Smooth muscle cell (in vitro differentiated cells): ENCODE results near the gene TARDBP. TPM values are rescaled to one million over a fixed set of nuclear protein-coding genes. Genes with fewer than 3 reads are reported as not detected.

Source experiments
- DNase-seq: peaks from one replicate; lab custom pipeline; 2025; ENCODE audit not compliant: unreplicated experiment; lab: John Stamatoyannopoulos, UW
- H2AFZ ChIP-seq: fragments of 200-600 bp; sonication (generic); 2 replicates; pipeline ENCODE4 v1.6.0; 2016; ENCODE audit warnings: antibody characterized with exemption, low read depth, mild to moderate bottlenecking
- H3F3A ChIP-seq: fragments of 200-600 bp; sonication (generic); 2 replicates; pipeline ENCODE4 v1.6.0; 2017; ENCODE audit warnings: antibody characterized with exemption, low read depth
- H3K27ac ChIP-seq: fragments of 200-600 bp; sonication (generic); 2 replicates; pipeline ENCODE4 v1.5.1; 2016; ENCODE audit warnings: low read depth, mild to moderate bottlenecking
- H3K27me3 ChIP-seq: fragments of 200-600 bp; sonication (generic); 2 replicates; pipeline ENCODE4 v1.6.1; 2016; ENCODE audit warnings: low read depth, mild to moderate bottlenecking
- H3K36me3 ChIP-seq: fragments of 200-600 bp; sonication (generic); 2 replicates; pipeline ENCODE4 v1.5.1; 2016; ENCODE audit warnings: low read depth
- H3K4me1 ChIP-seq: fragments of 200-600 bp; sonication (generic); 2 replicates; pipeline ENCODE4 v1.5.1; 2016; ENCODE audit warnings: low read depth
- H3K4me2 ChIP-seq: fragments of 200-600 bp; sonication (generic); 2 replicates; pipeline ENCODE4 v1.6.0; 2016; ENCODE audit warnings: mild to moderate bottlenecking
- H3K4me3 ChIP-seq: fragments of 200-600 bp; sonication (generic); 2 replicates; pipeline ENCODE4 v1.5.1; 2016; ENCODE audit warnings: mild to moderate bottlenecking
- H3K79me2 ChIP-seq: fragments of 200-600 bp; sonication (generic); 2 replicates; pipeline ENCODE4 v1.6.0; 2016; ENCODE audit warnings: low read depth, mild to moderate bottlenecking
- H3K9ac ChIP-seq: fragments of 200-600 bp; sonication (generic); 2 replicates; pipeline ENCODE4 v1.6.0; 2016; ENCODE audit warnings: low read depth
- H3K9me3 ChIP-seq: fragments of 200-600 bp; sonication (generic); replicated peaks from 2 replicates; pipeline ENCODE4 v1.5.1; 2016; ENCODE audit warnings: low read depth
- H4K20me1 ChIP-seq: fragments of 200-600 bp; sonication (generic); 2 replicates; pipeline ENCODE4 v1.6.0; 2016; ENCODE audit warnings: low read depth
- WGBS: methylation state at CpG from one replicate; pipeline ENCODE4 v1.1.7; 2016; ENCODE audit warnings: low lambda C conversion rate; 5-methylcytosine and 5-hydroxymethylcytosine counted together
- polyA plus RNA-seq: library from polyadenylated mRNA; unstranded; fragments of >200 nt; fragmentation: Nextera tagmentation; extraction: Ambion mirVana; gene quantifications from 2 replicates; pipeline ENCODE4 v1.2.1, GENCODE V29; 2016
- total RNA-seq: library from RNA; depleted of rRNA; stranded (reverse); fragments of >200 nt; gene quantifications from 2 replicates; pipeline ENCODE4 v1.2.3, GENCODE V29; 2014
- TF ChIP-seq, protein P1 (sequence below): fragments of 200-600 bp; sonication (generic); IDR thresholded peaks from 2 replicates; pipeline ENCODE4 v1.5.1; 2017; ENCODE audit warnings: borderline replicate concordance, mild to moderate bottlenecking, antibody characterized with exemption; ENCODE audit not compliant: insufficient read depth, poor library complexity, severe bottlenecking

TARDBP gene
- total and polyA plus RNA-seq, 2 experiments from 2014 or later: 90.6 to 105 TPM

DNA sequence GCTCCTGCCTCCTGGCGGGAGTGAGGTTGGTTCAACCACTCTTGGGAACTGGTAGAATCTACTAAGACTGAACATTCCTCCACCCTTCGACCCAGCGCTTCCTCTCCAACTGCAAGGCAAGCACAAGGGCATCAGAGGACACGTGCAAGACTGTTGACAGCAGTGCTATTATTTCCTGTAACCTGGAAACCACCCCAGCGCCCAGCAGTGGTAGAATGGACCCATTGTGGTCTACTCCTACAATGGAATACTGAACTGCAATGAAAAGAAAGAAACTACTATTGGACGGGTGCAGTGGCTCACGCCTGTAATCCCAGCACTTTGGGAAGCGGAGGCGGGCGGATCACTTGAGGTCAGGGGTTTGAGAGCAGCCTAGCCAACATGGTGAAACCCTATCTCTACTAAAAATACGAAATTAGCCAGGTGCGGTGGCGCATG lies 33.0 kb upstream of the TARDBP start:
- Histone ChIP-seq H2AFZ (no peak overlapping the region), H3K4me2 (no peak overlapping the region), H3F3A (no peaks in the 10 kb centered on the region), H3K4me3 (no peak overlapping the region), H3K27ac (no peak overlapping the region), H3K9ac (no peak overlapping the region), H3K36me3 (no peaks in the 10 kb centered on the region), H3K79me2 (no peaks in the 10 kb centered on the region), H3K27me3 (peaks cover 42% of the 10 kb centered on the region), H3K4me1 (peaks cover 23% of the 10 kb centered on the region), H4K20me1 (no peaks in the 10 kb centered on the region), H3K9me3 (no peaks in the 10 kb centered on the region)
- 89% methylated on average over 13 of the region's 13 CpGs for WGBS
- no peak for DNase-seq
- TF ChIP-seq, protein P1, sequence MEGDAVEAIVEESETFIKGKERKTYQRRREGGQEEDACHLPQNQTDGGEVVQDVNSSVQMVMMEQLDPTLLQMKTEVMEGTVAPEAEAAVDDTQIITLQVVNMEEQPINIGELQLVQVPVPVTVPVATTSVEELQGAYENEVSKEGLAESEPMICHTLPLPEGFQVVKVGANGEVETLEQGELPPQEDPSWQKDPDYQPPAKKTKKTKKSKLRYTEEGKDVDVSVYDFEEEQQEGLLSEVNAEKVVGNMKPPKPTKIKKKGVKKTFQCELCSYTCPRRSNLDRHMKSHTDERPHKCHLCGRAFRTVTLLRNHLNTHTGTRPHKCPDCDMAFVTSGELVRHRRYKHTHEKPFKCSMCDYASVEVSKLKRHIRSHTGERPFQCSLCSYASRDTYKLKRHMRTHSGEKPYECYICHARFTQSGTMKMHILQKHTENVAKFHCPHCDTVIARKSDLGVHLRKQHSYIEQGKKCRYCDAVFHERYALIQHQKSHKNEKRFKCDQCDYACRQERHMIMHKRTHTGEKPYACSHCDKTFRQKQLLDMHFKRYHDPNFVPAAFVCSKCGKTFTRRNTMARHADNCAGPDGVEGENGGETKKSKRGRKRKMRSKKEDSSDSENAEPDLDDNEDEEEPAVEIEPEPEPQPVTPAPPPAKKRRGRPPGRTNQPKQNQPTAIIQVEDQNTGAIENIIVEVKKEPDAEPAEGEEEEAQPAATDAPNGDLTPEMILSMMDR: no peak

DNA sequence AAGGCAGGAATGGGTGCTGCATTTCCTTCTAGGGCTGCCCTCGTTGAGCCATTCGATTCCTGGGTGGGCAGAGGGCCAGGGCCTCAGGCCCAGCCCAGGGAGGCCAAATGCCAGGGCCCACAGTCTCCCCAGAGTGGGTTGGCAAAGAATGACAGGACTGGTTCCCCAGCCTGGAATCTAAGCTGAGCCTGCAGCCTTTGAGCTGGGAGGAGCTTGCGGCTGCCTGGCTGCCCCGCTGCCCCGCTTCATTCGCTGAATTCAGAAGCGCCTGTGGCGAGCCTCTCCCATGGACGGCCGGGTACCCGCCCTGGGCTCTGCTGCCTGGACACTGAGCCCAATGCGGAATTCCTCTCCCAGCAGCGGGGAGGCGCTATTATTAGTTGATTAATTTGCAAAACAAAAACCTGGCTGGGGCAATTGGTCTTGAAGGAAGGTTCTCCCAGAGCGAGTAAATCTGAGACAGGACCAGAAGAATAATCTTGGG lies 32.3 kb upstream of the TARDBP start:
- peaks cover 23% of the 10 kb centered on the region for H3K4me1 ChIP-seq
- peak; percentile 29 for DNase-seq
- H2AFZ ChIP-seq: peak overlapping the region; percentile 30
- peaks cover 42% of the 10 kb centered on the region for H3K27me3 ChIP-seq
- peak overlapping the region; percentile 16 for H3K4me3 ChIP-seq
- TF ChIP-seq, protein P1: peak; percentile 39
- no peak overlapping the region for H3K27ac ChIP-seq
- WGBS: 6% methylated on average over 15 of the region's 15 CpGs
- no peak overlapping the region for H3K9ac ChIP-seq
- peak overlapping the region; percentile 60 for H3K4me2 ChIP-seq
- H3K79me2 ChIP-seq: no peaks in the 10 kb centered on the region
- H3F3A ChIP-seq: no peaks in the 10 kb centered on the region
- no peaks in the 10 kb centered on the region for H3K9me3 ChIP-seq
- no peaks in the 10 kb centered on the region for H3K36me3 ChIP-seq
- H4K20me1 ChIP-seq: no peaks in the 10 kb centered on the region

DNA sequence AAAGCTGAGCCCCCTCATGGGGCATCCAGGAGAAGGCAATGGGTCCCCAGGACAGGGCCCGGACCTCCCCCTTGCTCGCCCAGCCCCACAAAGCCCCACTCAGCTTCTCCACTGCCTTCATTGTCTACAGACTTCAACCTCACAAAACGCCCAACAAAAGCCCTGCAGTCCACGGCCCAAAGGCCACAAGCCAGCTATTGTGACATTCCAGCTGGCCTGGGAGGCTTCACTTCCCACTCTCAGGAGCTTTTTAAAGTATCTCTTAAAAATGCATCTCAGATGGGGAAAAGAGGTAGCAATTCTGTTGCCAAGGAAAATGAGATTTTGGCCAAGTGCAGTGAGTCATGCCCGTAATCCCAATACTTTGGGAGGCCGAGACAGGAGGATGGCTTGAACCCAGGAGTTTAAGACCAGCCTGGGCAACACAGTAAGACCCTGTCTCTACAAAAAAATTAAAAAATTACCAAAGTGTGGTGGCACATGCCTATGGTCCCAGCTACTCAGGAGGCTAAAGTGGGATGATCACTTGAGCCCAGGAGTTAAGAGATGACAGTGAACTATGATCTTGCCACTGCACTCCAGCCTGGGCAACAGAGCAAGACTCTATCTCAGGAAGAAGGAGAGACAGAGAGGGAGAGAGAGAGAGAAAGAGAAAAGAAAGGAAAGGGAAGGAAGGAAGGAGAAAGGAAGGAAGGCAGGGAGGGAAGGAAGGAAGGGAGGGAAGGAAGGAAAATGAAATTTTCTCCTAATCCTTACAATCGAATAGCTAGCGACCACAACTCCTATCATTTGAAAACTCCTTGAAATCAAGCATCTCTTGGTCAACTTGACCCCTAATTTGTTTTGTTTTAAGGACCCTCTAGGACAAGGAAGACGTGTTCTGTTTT lies 31.4 kb upstream of the TARDBP start:
- Histone ChIP-seq H3K27ac (no peak overlapping the region), H3K36me3 (no peaks in the 10 kb centered on the region), H3K9ac (no peak overlapping the region), H3K4me1 (peaks cover 23% of the 10 kb centered on the region), H3K27me3 (peaks cover 42% of the 10 kb centered on the region), H3K4me3 (no peak overlapping the region), H2AFZ (no peak overlapping the region), H3F3A (no peaks in the 10 kb centered on the region), H3K9me3 (no peaks in the 10 kb centered on the region), H3K4me2 (no peak overlapping the region), H3K79me2 (no peaks in the 10 kb centered on the region), H4K20me1 (no peaks in the 10 kb centered on the region)
- WGBS: 87% methylated on average over 9 of the region's 9 CpGs
- no peak for DNase-seq
- TF ChIP-seq, protein P1: no peak
